ENCODE data around the gene SLC7A14.
A peak's percentile ranks its signal among the peaks of the same experiment; 100 is the strongest.
"Not testable (repeated sequence)": the region's sequence is repeated elsewhere in the genome, so short reads cannot be mapped to it uniquely, and the experiment has no call there.

SLC7A14 gene

GRCh38 chr3:170589113-170589512, 3.2 kb upstream of the SLC7A14 start:
- DNase-seq, result no peak

GRCh38 chr3:170585008-170585936, 603 bp downstream of the SLC7A14 start:
- DNase-seq, result no peak

GRCh38 chr3:170584585-170585007, 1.3 kb downstream of the SLC7A14 start:
- peak; percentile 68 for DNase-seq

GRCh38 chr3:170579646-170580045, 6.2 kb downstream of the SLC7A14 start:
- DNase-seq, result no peak

- peak; percentile 40 for DNase-seq
Observed at GRCh38 chr3:170572665-170573253, 13.1 kb downstream of the SLC7A14 start.

- not testable (repeated sequence) for DNase-seq
Observed at GRCh38 chr3:170567598-170567997, 18.3 kb downstream of the SLC7A14 start.

- DNase-seq, result no peak
Observed at GRCh38 chr3:170566413-170566812, 19.5 kb downstream of the SLC7A14 start.

GRCh38 chr3:170565495-170565894, 20.4 kb downstream of the SLC7A14 start:
- no peak for DNase-seq

GRCh38 chr3:170564664-170565063, 21.2 kb downstream of the SLC7A14 start:
- DNase-seq, result no peak

- DNase-seq, result peak; percentile 18
Observed at GRCh38 chr3:170563712-170564423, 22.0 kb downstream of the SLC7A14 start.

GRCh38 chr3:170562080-170562479, 23.8 kb downstream of the SLC7A14 start:
- DNase-seq, result no peak

GRCh38 chr3:170560717-170561382, 25.0 kb downstream of the SLC7A14 start:
- DNase-seq, result no peak

- DNase-seq, result no peak
Observed at GRCh38 chr3:170560296-170560695, 25.6 kb downstream of the SLC7A14 start.

- DNase-seq, result no peak
Observed at GRCh38 chr3:170558427-170558826, 27.4 kb downstream of the SLC7A14 start.

- no peak for DNase-seq
Observed at GRCh38 chr3:170555329-170555728, 30.5 kb downstream of the SLC7A14 start.

GRCh38 chr3:170553788-170554757, 31.8 kb downstream of the SLC7A14 start:
- no peak for DNase-seq

GRCh38 chr3:170551252-170551651, 34.6 kb downstream of the SLC7A14 start:
- DNase-seq, result no peak

GRCh38 chr3:170542704-170543103, 43.2 kb downstream of the SLC7A14 start:
- DNase-seq, result no peak

GRCh38 chr3:170539897-170540296, 46.0 kb downstream of the SLC7A14 start:
- no peak for DNase-seq

- no peak for DNase-seq
Observed at GRCh38 chr3:170536712-170537111, 49.2 kb downstream of the SLC7A14 start.

GRCh38 chr3:170534227-170534626, 51.6 kb downstream of the SLC7A14 start:
- no peak for DNase-seq

GRCh38 chr3:170532573-170532972, 53.3 kb downstream of the SLC7A14 start:
- no peak for DNase-seq
